ENCODE measurements around the gene TCF12.

Gene TCF12

DNA sequence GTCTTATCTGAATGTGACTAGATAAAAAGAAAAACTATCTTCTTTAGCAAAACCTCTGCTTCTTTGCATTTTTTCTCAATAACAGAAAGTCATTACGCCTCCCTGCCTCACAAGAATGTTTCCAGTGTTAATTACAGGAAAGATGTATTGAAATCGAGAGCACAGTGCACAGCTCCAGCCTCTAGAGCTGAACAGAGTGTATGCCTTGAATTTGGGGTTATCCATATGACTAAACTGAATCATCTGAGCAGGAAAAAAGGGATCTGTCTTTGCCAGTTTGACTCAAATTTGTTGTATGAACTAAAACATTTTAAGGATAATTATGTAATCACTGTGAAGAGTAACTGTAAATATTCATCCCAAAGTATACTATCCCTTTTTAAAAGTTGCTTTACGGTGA, 308.7 kb downstream of the TCF12 start:
- no peak overlapping the region for H3K27ac ChIP-seq (ENCODE audit: low read length)
- H3K4me3 ChIP-seq (ENCODE audit: low read depth in 1 of 2, low read length in 2 of 2), result no peak overlapping the region
- no peaks in the 10 kb centered on the region for H3K27me3 ChIP-seq (ENCODE audit: low read depth, low read length)
- H3K4me1 ChIP-seq (ENCODE audit: control insufficient read depth in 1 of 2, insufficient read depth in 2 of 2, low read length in 2 of 2), result peaks cover 0 to 4% of the 10 kb centered on the region in 2 donors
- peaks cover 0 to under 1% of the 10 kb centered on the region in 2 donors for H3K36me3 ChIP-seq (ENCODE audit: control insufficient read depth in 1 of 2, insufficient read depth in 2 of 2, low read length in 2 of 2)
- no peaks in the 10 kb centered on the region for H3K9me3 ChIP-seq (ENCODE audit: control insufficient read depth in 1 of 2, low read length in 2 of 2)

DNA sequence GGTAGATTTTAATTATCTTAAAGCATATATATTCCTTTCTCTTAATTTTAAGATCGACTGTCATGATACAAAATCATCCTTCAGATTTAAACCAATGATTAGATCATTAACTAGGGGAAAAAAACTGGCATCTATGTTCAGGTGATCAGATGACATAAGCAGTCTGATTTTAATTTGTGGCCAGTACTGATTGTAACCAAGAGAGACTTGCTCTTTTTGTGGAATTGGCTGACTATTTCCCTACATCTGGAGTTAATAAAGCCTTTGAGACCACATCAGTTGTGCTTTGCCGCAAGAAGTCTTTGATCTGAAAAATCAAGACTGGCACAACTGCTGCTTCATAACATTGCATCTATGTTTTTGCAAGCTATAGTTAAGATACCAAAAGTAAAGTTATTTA, 309.5 kb downstream of the TCF12 start:
- Histone ChIP-seq H3K27me3 (ENCODE audit: low read depth, low read length) (no peaks in the 10 kb centered on the region), H3K27ac (ENCODE audit: low read length) (no peak overlapping the region), H3K9me3 (ENCODE audit: control insufficient read depth in 1 of 2, low read length in 2 of 2) (no peaks in the 10 kb centered on the region), H3K36me3 (ENCODE audit: control insufficient read depth in 1 of 2, insufficient read depth in 2 of 2, low read length in 2 of 2) (peaks cover 5 to 6% of the 10 kb centered on the region in 2 donors), H3K4me3 (ENCODE audit: low read depth in 1 of 2, low read length in 2 of 2) (no peak overlapping the region), H3K4me1 (ENCODE audit: control insufficient read depth in 1 of 2, insufficient read depth in 2 of 2, low read length in 2 of 2) (peaks cover 0 to 4% of the 10 kb centered on the region in 2 donors)

DNA sequence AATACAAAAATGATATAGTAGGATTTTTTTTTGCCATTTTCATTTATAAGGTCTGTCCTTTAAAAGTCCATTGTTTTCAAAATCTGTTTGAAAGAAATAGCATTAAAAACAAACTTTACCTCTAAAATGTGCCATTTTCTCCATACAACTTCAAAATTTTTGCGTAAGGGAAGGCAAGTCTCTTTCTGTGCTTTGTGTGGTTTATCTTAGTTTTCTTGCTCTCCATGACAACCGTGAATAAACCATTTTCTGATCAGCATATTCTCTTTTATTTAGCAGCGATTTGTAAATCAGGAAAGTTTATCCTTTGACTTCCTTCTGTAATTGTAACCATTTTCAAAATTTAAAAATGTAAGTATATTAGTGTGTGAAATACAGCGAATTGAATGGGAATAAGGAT, 310.0 kb downstream of the TCF12 start:
- no peaks in the 10 kb centered on the region for H3K9me3 ChIP-seq (ENCODE audit: control insufficient read depth in 1 of 2, low read length in 2 of 2)
- H3K4me1 ChIP-seq (ENCODE audit: control insufficient read depth in 1 of 2, insufficient read depth in 2 of 2, low read length in 2 of 2), result peaks cover 0 to 4% of the 10 kb centered on the region in 2 donors
- no peaks in the 10 kb centered on the region for H3K27me3 ChIP-seq (ENCODE audit: low read depth, low read length)
- H3K4me3 ChIP-seq (ENCODE audit: low read depth in 1 of 2, low read length in 2 of 2), result no peak overlapping the region
- no peak overlapping the region for H3K27ac ChIP-seq (ENCODE audit: low read length)
- H3K36me3 ChIP-seq (ENCODE audit: control insufficient read depth in 1 of 2, insufficient read depth in 2 of 2, low read length in 2 of 2), result peaks cover 5 to 6% of the 10 kb centered on the region in 2 donors

DNA sequence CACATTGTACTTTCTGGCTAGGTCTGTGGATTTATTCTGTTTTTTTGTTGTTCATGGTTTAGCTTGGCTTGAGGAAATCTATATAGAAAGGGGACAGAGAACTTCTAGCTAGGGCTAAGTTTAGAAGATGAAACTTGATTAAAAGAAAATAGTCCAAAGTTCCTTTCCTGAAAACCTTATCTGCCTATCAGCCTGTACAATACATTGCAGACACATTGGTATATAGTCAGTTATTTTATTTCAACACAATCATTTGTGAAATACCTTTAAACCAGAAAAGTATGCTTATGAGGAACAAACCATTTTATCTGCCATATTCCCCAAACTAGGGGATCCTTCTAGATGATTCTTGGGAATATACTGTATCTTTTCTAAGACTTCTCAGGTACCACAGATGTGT, 310.6 kb downstream of the TCF12 start:
- Histone ChIP-seq H3K27me3 (ENCODE audit: low read depth, low read length) (no peaks in the 10 kb centered on the region), H3K4me3 (ENCODE audit: low read depth in 1 of 2, low read length in 2 of 2) (no peak overlapping the region), H3K27ac (ENCODE audit: low read length) (no peak overlapping the region), H3K4me1 (ENCODE audit: control insufficient read depth in 1 of 2, insufficient read depth in 2 of 2, low read length in 2 of 2) (peaks cover 0 to 4% of the 10 kb centered on the region in 2 donors), H3K9me3 (ENCODE audit: control insufficient read depth in 1 of 2, low read length in 2 of 2) (no peaks in the 10 kb centered on the region), H3K36me3 (ENCODE audit: control insufficient read depth in 1 of 2, insufficient read depth in 2 of 2, low read length in 2 of 2) (peaks cover 10 to 13% of the 10 kb centered on the region in 2 donors)

DNA sequence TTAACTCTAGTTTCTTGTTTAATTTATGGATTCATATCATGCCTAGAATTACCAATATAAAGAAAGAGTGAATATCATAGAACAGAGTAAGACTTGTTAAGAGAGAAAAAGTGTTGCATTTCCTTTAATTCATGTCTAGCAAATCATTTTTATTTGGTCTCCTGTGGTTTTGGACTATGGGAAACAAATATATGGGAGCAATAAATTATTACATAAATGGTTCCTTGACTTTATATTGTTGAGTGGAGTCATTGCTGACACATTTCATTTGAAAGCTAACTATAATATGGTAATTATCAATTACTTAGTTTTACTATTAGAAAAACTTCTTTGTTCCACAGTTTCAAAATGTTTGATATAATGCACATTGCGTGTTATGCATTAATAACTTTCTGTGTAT, 313.1 kb downstream of the TCF12 start:
- peaks cover 0 to 4% of the 10 kb centered on the region in 2 donors for H3K4me1 ChIP-seq (ENCODE audit: control insufficient read depth in 1 of 2, insufficient read depth in 2 of 2, low read length in 2 of 2)
- no peak overlapping the region for H3K27ac ChIP-seq (ENCODE audit: low read length)
- H3K4me3 ChIP-seq (ENCODE audit: low read depth in 1 of 2, low read length in 2 of 2), result no peak overlapping the region
- H3K9me3 ChIP-seq (ENCODE audit: control insufficient read depth in 1 of 2, low read length in 2 of 2), result no peaks in the 10 kb centered on the region
- no peaks in the 10 kb centered on the region for H3K27me3 ChIP-seq (ENCODE audit: low read depth, low read length)
- H3K36me3 ChIP-seq (ENCODE audit: control insufficient read depth in 1 of 2, insufficient read depth in 2 of 2, low read length in 2 of 2), result peaks cover 15 to 25% of the 10 kb centered on the region in 2 donors

DNA sequence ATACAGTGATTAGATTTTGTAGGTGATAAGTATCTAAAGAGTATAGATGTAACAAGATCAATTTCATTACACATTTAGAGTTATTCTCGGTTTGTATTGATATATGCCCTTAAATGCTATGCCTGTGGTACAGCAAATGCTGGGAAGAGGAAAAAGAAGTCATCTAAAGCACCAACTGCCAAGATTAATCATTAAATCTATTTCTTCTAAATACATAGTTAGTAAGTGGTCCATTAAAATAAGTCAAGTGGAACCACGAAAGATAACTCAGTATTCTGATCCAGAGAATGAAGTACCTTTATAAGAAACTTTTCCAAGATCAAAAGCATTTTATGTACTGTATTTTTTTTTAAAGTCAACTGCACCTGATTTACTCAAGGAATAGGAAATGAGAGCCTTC, 315.7 kb downstream of the TCF12 start:
- Histone ChIP-seq H3K4me3 (ENCODE audit: low read depth in 1 of 2, low read length in 2 of 2) (no peak overlapping the region), H3K27me3 (ENCODE audit: low read depth, low read length) (no peaks in the 10 kb centered on the region), H3K36me3 (ENCODE audit: control insufficient read depth in 1 of 2, insufficient read depth in 2 of 2, low read length in 2 of 2) (peaks cover 15 to 25% of the 10 kb centered on the region in 2 donors), H3K4me1 (ENCODE audit: control insufficient read depth in 1 of 2, insufficient read depth in 2 of 2, low read length in 2 of 2) (peaks cover 0 to 8% of the 10 kb centered on the region in 2 donors), H3K9me3 (ENCODE audit: control insufficient read depth in 1 of 2, low read length in 2 of 2) (no peaks in the 10 kb centered on the region), H3K27ac (ENCODE audit: low read length) (no peak overlapping the region)

DNA sequence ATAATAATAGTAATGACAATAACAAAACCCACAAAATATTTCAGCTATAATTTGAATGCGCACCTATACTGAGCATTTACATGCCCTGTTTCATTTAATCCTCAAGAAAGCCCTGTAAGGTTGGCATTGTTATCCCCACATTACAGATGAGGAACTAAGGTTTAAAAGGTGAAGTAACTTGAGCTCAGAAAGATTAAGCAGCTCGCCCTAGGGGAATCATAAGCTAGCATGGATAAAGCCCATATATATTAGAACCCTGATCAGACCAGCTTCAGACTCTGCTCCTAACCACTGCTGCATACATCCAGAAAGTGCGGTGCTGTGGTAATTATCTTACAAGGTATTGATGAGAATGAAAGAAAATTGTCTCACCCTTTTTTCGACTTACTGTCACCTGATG, 316.7 kb downstream of the TCF12 start:
- Histone ChIP-seq H3K4me3 (ENCODE audit: low read depth in 1 of 2, low read length in 2 of 2) (no peak overlapping the region), H3K9me3 (ENCODE audit: control insufficient read depth in 1 of 2, low read length in 2 of 2) (no peaks in the 10 kb centered on the region), H3K4me1 (ENCODE audit: control insufficient read depth in 1 of 2, insufficient read depth in 2 of 2, low read length in 2 of 2) (peaks cover 0 to 7% of the 10 kb centered on the region in 2 donors), H3K36me3 (ENCODE audit: control insufficient read depth in 1 of 2, insufficient read depth in 2 of 2, low read length in 2 of 2) (peaks cover 15 to 29% of the 10 kb centered on the region in 2 donors), H3K27ac (ENCODE audit: low read length) (no peak overlapping the region), H3K27me3 (ENCODE audit: low read depth, low read length) (no peaks in the 10 kb centered on the region)

DNA sequence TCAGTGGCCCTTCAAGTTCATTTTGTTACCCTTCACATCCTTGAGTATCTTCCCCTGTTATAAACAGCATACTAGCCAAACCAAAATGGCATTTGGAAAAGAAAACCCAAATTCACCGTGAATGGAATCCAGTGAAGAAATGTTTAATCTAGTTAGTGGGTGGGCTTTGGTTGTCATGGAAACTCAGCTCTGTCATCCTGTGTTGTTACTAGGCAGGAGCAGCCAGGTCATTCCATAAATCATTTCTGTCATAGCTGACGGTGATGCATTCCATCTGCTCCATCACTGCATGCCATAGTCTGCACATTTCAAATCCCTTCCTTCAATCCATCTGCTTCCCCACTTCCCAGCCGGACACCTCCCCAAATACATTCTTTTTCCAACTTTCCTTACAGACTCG, 317.4 kb downstream of the TCF12 start:
- H3K27me3 ChIP-seq (ENCODE audit: low read depth, low read length), result no peaks in the 10 kb centered on the region
- H3K27ac ChIP-seq (ENCODE audit: low read length), result no peak overlapping the region
- H3K36me3 ChIP-seq (ENCODE audit: control insufficient read depth in 1 of 2, insufficient read depth in 2 of 2, low read length in 2 of 2), result peaks cover 15 to 29% of the 10 kb centered on the region in 2 donors
- no peak overlapping the region for H3K4me3 ChIP-seq (ENCODE audit: low read depth in 1 of 2, low read length in 2 of 2)
- peaks cover 0 to 4% of the 10 kb centered on the region in 2 donors for H3K4me1 ChIP-seq (ENCODE audit: control insufficient read depth in 1 of 2, insufficient read depth in 2 of 2, low read length in 2 of 2)
- no peaks in the 10 kb centered on the region for H3K9me3 ChIP-seq (ENCODE audit: control insufficient read depth in 1 of 2, low read length in 2 of 2)

DNA sequence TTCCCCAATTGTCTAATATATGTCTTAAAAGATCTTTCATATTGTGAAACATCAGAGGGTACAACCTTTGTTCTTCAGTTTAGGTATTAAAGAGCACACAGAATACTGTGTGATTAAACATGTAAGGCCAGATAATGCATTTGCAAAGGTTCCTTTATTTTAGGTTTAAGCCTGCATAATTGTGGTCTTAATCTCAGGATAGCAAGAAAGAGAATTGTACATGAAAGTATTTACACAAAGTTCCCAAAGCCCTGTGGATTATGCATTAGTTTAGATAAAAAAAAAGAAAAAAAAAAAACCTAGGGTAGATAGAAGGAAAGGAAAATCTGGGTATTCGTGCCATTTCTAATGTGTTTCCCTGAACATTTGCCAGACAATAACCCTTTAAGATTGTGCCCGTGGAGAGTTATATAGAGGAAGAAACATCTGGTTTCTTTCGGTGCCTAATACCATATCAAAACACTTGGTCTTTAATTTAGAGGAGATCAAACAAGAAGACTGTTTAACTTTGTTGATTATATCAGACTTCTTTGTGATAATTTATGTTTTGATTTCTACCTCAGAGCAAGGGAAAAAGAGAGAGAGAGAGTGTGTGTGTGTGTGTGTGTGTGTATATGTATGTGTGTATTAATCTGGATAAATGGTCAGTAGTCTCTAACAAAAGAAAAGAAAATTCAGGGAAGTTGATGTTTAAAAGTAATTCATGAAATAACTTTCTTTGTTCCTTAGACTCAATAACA, 318.3 kb downstream of the TCF12 start:
- Histone ChIP-seq H3K9me3 (ENCODE audit: control insufficient read depth in 1 of 2, low read length in 2 of 2) (no peaks in the 10 kb centered on the region), H3K27me3 (ENCODE audit: low read depth, low read length) (no peaks in the 10 kb centered on the region), H3K4me3 (ENCODE audit: low read depth in 1 of 2, low read length in 2 of 2) (no peak overlapping the region), H3K27ac (ENCODE audit: low read length) (no peak overlapping the region), H3K4me1 (ENCODE audit: control insufficient read depth in 1 of 2, insufficient read depth in 2 of 2, low read length in 2 of 2) (peaks cover 0 to 4% of the 10 kb centered on the region in 2 donors), H3K36me3 (ENCODE audit: control insufficient read depth in 1 of 2, insufficient read depth in 2 of 2, low read length in 2 of 2) (peaks cover 15 to 29% of the 10 kb centered on the region in 2 donors)

DNA sequence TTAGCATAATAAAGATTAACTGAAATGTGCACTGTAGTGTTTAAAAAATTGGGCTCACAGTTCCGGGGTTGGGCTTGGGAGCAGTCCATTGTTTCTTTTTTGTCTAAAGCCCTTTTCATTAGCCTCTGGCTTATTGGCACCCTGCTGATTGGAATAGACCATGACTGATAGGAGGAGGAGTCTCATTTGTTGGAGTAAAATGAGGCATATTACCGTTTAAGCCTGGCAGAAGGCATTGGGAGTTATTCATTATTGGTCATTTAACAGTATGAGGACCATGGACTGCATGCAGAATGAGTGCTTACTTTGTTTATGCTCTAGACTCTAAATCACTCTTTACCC, 318.8 kb downstream of the TCF12 start:
- Histone ChIP-seq H3K4me3 (ENCODE audit: low read depth in 1 of 2, low read length in 2 of 2) (no peak overlapping the region), H3K9me3 (ENCODE audit: control insufficient read depth in 1 of 2, low read length in 2 of 2) (no peaks in the 10 kb centered on the region), H3K4me1 (ENCODE audit: control insufficient read depth in 1 of 2, insufficient read depth in 2 of 2, low read length in 2 of 2) (peaks cover 0 to 4% of the 10 kb centered on the region in 2 donors), H3K27ac (ENCODE audit: low read length) (no peak overlapping the region), H3K27me3 (ENCODE audit: low read depth, low read length) (no peaks in the 10 kb centered on the region), H3K36me3 (ENCODE audit: control insufficient read depth in 1 of 2, insufficient read depth in 2 of 2, low read length in 2 of 2) (peaks cover 13 to 28% of the 10 kb centered on the region in 2 donors)

DNA sequence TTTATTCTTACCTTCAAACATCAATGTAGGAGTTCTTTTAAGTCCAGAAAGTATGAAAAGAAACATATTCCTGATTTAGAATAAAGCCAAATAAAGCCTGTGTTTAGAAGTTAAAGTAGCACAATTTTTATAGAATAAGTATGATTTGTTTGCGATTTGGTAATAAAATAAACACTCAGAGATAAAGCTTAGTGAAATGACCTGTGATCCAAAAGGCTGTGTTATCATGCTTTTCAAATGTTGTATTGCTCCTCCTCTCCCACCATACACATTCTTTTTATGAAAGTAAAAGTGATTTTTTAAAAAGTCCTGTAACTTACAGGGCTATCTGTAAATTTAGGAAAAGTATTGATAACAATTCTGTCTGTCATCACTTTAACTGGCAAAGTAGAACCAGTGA, 319.2 kb downstream of the TCF12 start:
- peaks cover 0 to 4% of the 10 kb centered on the region in 2 donors for H3K4me1 ChIP-seq (ENCODE audit: control insufficient read depth in 1 of 2, insufficient read depth in 2 of 2, low read length in 2 of 2)
- H3K36me3 ChIP-seq (ENCODE audit: control insufficient read depth in 1 of 2, insufficient read depth in 2 of 2, low read length in 2 of 2), result peaks cover 9 to 24% of the 10 kb centered on the region in 2 donors
- no peak overlapping the region for H3K27ac ChIP-seq (ENCODE audit: low read length)

DNA sequence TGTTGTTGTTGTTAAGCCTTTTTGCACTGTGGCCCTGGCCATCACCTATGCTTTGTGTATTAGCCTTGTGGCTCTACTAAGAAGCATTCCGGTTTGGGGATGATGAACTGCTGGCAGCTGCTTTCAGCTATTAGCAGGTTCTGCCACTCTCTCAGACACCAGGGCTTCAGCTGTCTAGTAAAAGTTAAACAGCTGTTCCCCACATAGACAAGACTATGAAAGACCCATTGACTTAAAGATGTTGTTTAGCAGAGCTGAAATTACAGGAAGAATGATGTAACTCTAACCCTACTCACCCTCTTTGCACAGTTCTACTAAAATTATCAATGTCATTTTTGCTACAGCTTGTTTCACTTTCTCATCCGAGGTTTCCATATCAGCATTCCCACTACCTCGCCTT, 326.7 kb downstream of the TCF12 start:
- peaks cover 4 to 5% of the 10 kb centered on the region in 2 donors for H3K4me1 ChIP-seq (ENCODE audit: control insufficient read depth in 1 of 2, insufficient read depth in 2 of 2, low read length in 2 of 2)
- no peak overlapping the region for H3K4me3 ChIP-seq (ENCODE audit: low read depth in 1 of 2, low read length in 2 of 2)
- H3K27me3 ChIP-seq (ENCODE audit: low read depth, low read length), result no peaks in the 10 kb centered on the region
- no peaks in the 10 kb centered on the region for H3K9me3 ChIP-seq (ENCODE audit: control insufficient read depth in 1 of 2, low read length in 2 of 2)
- H3K36me3 ChIP-seq (ENCODE audit: control insufficient read depth in 1 of 2, insufficient read depth in 2 of 2, low read length in 2 of 2), result peaks cover 8 to 17% of the 10 kb centered on the region in 2 donors
- H3K27ac ChIP-seq (ENCODE audit: low read length), result peak overlapping the region; percentile 16

More for the DNA sequence above, 319.2 kb downstream of the TCF12 start:
- no peak overlapping the region for H3K4me3 ChIP-seq (ENCODE audit: low read depth in 1 of 2, low read length in 2 of 2)
- no peaks in the 10 kb centered on the region for H3K9me3 ChIP-seq (ENCODE audit: control insufficient read depth in 1 of 2, low read length in 2 of 2)
- no peaks in the 10 kb centered on the region for H3K27me3 ChIP-seq (ENCODE audit: low read depth, low read length)

Data from muscle layer of duodenum (tissue), 2 donors.